CD4-positive, alpha-beta T cell (primary cell): ENCODE results near the gene NAV2. TPM values are rescaled to one million over a fixed set of nuclear protein-coding genes. Genes with fewer than 3 reads are reported as not detected.
"Not testable (repeated sequence)": the region's sequence is repeated elsewhere in the genome, so short reads cannot be mapped to it uniquely, and the experiment has no call there.

Experiments
- ATAC-seq: fragments of 200-7000 bp; cut with Tn5 transposase; one replicate; pipeline ENCODE4 v1.10.0; 2022; ENCODE audit warnings: mild to moderate bottlenecking; ENCODE audit not compliant: poor library complexity
- CTCF ChIA-PET: fragments of 350-600 bp; sonication (Branson Sonifier 250); formaldehyde crosslinking; loops from one replicate; lab custom pipeline; 2021; ENCODE audit warnings: antibody characterized with exemption, inconsistent platforms; lab: Charles Lee
- POLR2A ChIA-PET: fragments of 350-600 bp; sonication (Branson Sonifier 250); formaldehyde crosslinking; loops from one replicate; lab custom pipeline; 2021; ENCODE audit warnings: antibody characterized with exemption, inconsistent platforms; lab: Charles Lee
- DNase-seq, 14 experiments: peaks; one replicate each; pipeline ENCODE4 v3.0.0-alpha.2; 2013 to 2020; ENCODE audit warnings: mixed read lengths in 2 of 14
- H3K27ac ChIP-seq, 2 donors: one replicate each; pipeline versions ENCODE4 v1.5.1 to v1.7.0; 2013; ENCODE audit warnings: low read length in 2 of 2, low read depth in 1 of 2, mild to moderate bottlenecking in 1 of 2
- H3K27me3 ChIP-seq, 2 experiments: 1 replicate in 1 of 2; 2 replicates in 1 of 2; pipeline versions ENCODE4 v1.6.1 to v1.7.0; 2013; ENCODE audit warnings: low read length in 2 of 2, control low read depth in 1 of 2, mild to moderate bottlenecking in 1 of 2, moderate library complexity in 1 of 2; ENCODE audit not compliant: insufficient read depth in 2 of 2, control insufficient read depth in 1 of 2
- H3K36me3 ChIP-seq: one replicate; pipeline ENCODE4 v1.6.1; 2013; ENCODE audit warnings: low read length, control low read depth; ENCODE audit not compliant: insufficient read depth
- H3K4me1 ChIP-seq: one replicate; pipeline ENCODE4 v1.6.1; 2013; ENCODE audit warnings: low read length, control low read depth; ENCODE audit not compliant: insufficient read depth
- H3K4me3 ChIP-seq: one replicate; pipeline ENCODE4 v1.5.1; 2013; ENCODE audit warnings: mild to moderate bottlenecking, low read length, moderate library complexity
- H3K9me3 ChIP-seq, 2 experiments: 1 replicate in 1 of 2; 2 replicates in 1 of 2; pipeline versions ENCODE4 v1.6.1 to v1.7.0; 2013; ENCODE audit warnings: low read length in 2 of 2, mild to moderate bottlenecking in 2 of 2, control low read depth in 1 of 2, moderate library complexity in 1 of 2; ENCODE audit not compliant: control insufficient read depth in 1 of 2, insufficient read depth in 1 of 2
- H3K27ac Mint-ChIP-seq: one replicate; pipeline ENCODE4 v1.8.0; 2020; ENCODE audit warnings: mixed read lengths
- H3K27me3 Mint-ChIP-seq: one replicate; pipeline ENCODE4 v1.8.0; 2021; ENCODE audit warnings: mixed read lengths
- H3K36me3 Mint-ChIP-seq: one replicate; pipeline ENCODE4 v1.8.0; 2021; ENCODE audit warnings: low read depth, mixed read lengths
- H3K4me1 Mint-ChIP-seq: one replicate; pipeline ENCODE4 v1.8.0; 2021; ENCODE audit warnings: low read depth, mixed read lengths
- H3K4me3 Mint-ChIP-seq: one replicate; pipeline ENCODE4 v1.8.0; 2020; ENCODE audit warnings: mild to moderate bottlenecking, mixed read lengths
- H3K9me3 Mint-ChIP-seq: one replicate; pipeline ENCODE4 v1.8.0; 2020; ENCODE audit warnings: mixed read lengths
- CTCF ChIP-seq: fragments of 200-600 bp; IDR thresholded peaks from one replicate; pipeline ENCODE4 v1.8.0; 2022; ENCODE audit warnings: antibody characterized with exemption, mild to moderate bottlenecking
- intact Hi-C, 2 experiments: fragments of 100-400 bp; cut with DNase I in 1 of 2; cut with micrococcal nuclease in 1 of 2; formaldehyde crosslinking; loops; one replicate each; pipeline versions ENCODE4 v1.15.1 to v1.9.0; 2023 to 2025; cut with DNase I, micrococcal nuclease
- total RNA-seq, 174 experiments: library from RNA in 2 of 174; stranded (reverse) in 2 of 174; gene quantifications; one replicate each; pipeline ENCODE4 v1.2.3 and lab custom pipeline; 2021 to 2026

NAV2 gene
- total RNA-seq, 2 experiments from 2014 or later = 0.55 to 0.64 TPM

- no peaks in the 10 kb centered on the region for H3K27me3 ChIP-seq
- DNase-seq = no peak
- Mint-ChIP-seq H3K27ac (no peak overlapping the region), H3K27me3 (peaks cover 22% of the 10 kb centered on the region), H3K36me3 (no peaks in the 10 kb centered on the region), H3K4me3 (no peak overlapping the region), H3K9me3 (no peaks in the 10 kb centered on the region), H3K4me1 (no peaks in the 10 kb centered on the region)
- ChIA-PET CTCF (no interaction called here), POLR2A (no interaction called here)
- no peak overlapping the region for H3K4me3 ChIP-seq
- intact Hi-C loops = no loop called here
- H3K4me1 ChIP-seq = no peaks in the 10 kb centered on the region
- ATAC-seq = no peak
- TF ChIP-seq CTCF = no peak
- no peaks in the 10 kb centered on the region for H3K36me3 ChIP-seq
- H3K9me3 ChIP-seq = no peaks in the 10 kb centered on the region
- no peak overlapping the region for H3K27ac ChIP-seq
Observed at GRCh38 chr11:19924716-19925115, 212.1 kb downstream of the NAV2 start.

GRCh38 chr11:19927403-19927802 lies 214.8 kb downstream of the NAV2 start:
- H3K4me3 Mint-ChIP-seq, H3K27ac Mint-ChIP-seq, H3K4me1 Mint-ChIP-seq, H3K9me3 Mint-ChIP-seq, H3K36me3 Mint-ChIP-seq, CTCF ChIA-PET, intact Hi-C loops, H3K27me3 ChIP-seq, POLR2A ChIA-PET, ATAC-seq, H3K4me1 ChIP-seq, H3K27ac ChIP-seq, H3K27me3 Mint-ChIP-seq, H3K4me3 ChIP-seq, H3K9me3 ChIP-seq, DNase-seq, H3K36me3 ChIP-seq: not testable (repeated sequence)

DNA sequence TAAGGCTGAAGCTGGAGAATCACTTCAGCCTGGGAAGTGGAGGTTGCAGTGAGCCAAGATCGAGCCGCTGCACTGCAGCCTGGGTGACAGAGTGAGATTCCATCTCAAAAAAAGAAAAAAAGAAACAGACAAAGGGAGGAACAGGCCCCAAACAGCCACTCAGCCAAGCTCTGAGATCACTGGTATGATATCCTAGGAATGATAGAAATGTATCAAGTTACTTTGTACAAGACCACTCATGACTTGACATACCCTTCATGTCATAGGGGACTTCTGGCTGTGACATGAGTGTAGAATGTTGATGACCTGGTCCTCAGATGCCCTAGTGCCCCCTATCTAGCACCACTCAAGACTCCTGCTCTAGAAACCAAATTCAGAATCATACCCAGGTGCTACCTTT lies 216.5 kb downstream of the NAV2 start:
- ATAC-seq (no peak), DNase-seq (no peak)
- no peak overlapping the region for H3K27ac Mint-ChIP-seq
- H3K4me1 Mint-ChIP-seq = no peaks in the 10 kb centered on the region
- H3K36me3 ChIP-seq = no peaks in the 10 kb centered on the region
- ChIA-PET POLR2A (no interaction called here), CTCF (no interaction called here)
- H3K27me3 ChIP-seq = no peaks in the 10 kb centered on the region
- no peak for TF ChIP-seq CTCF
- no peak overlapping the region for H3K27ac ChIP-seq
- H3K9me3 ChIP-seq = peaks cover 0 to 4% of the 10 kb centered on the region in 2 experiments
- no peaks in the 10 kb centered on the region for H3K36me3 Mint-ChIP-seq
- H3K9me3 Mint-ChIP-seq = no peaks in the 10 kb centered on the region
- no peaks in the 10 kb centered on the region for H3K27me3 Mint-ChIP-seq
- H3K4me3 ChIP-seq = no peak overlapping the region
- intact Hi-C loops = no loop called here
- H3K4me1 ChIP-seq = no peaks in the 10 kb centered on the region
- H3K4me3 Mint-ChIP-seq = no peak overlapping the region

GRCh38 chr11:19929655-19930054 lies 217.0 kb downstream of the NAV2 start:
- TF ChIP-seq CTCF = no peak
- H3K27ac Mint-ChIP-seq = no peak overlapping the region
- intact Hi-C loops = no loop called here

More at GRCh38 chr11:19929655-19930054, 217.0 kb downstream of the NAV2 start:
- no peaks in the 10 kb centered on the region for H3K4me1 ChIP-seq
- Mint-ChIP-seq H3K4me1 (no peaks in the 10 kb centered on the region), H3K9me3 (no peaks in the 10 kb centered on the region), H3K36me3 (no peaks in the 10 kb centered on the region), H3K4me3 (no peak overlapping the region), H3K27me3 (no peaks in the 10 kb centered on the region)
- ChIA-PET CTCF (no interaction called here), POLR2A (no interaction called here)
- ATAC-seq (no peak), DNase-seq (no peak)
- no peak overlapping the region for H3K27ac ChIP-seq
- H3K36me3 ChIP-seq = no peaks in the 10 kb centered on the region
- no peaks in the 10 kb centered on the region for H3K27me3 ChIP-seq
- H3K4me3 ChIP-seq = no peak overlapping the region
- peaks cover 0 to 4% of the 10 kb centered on the region in 2 experiments for H3K9me3 ChIP-seq
